T-cell (primary cell): Measurements from ENCODE around the gene ZBTB3. TPM values are rescaled to one million over a fixed set of nuclear protein-coding genes. Genes with fewer than 3 reads are reported as not detected.
"Not testable (repeated sequence)": the region's sequence is repeated elsewhere in the genome, so short reads cannot be mapped to it uniquely, and the experiment has no call there.

Experiments
- ATAC-seq, 4 experiments: fragments of 200-7000 bp in 3 of 4; fragments of 150-1000 bp in 1 of 4; cut with Tn5 transposase; replicated peaks in 1 of 4; 1 replicate in 3 of 4; 2 replicates in 1 of 4; pipeline ENCODE4 v1.10.0; 2021; ENCODE audit warnings: moderate library complexity in 3 of 4, mild to moderate bottlenecking in 2 of 4, moderate number of reproducible peaks in 1 of 4
- CTCF ChIA-PET, 2 donors: fragments of 300-600 bp; sonication (Branson Sonifier 250); formaldehyde crosslinking; loops; one replicate each; lab custom pipeline; 2022; ENCODE audit warnings: antibody characterized with exemption in 2 of 2; lab: Charles Lee
- POLR2A ChIA-PET, 2 donors: fragments of 300-600 bp; sonication (Branson Sonifier 250); formaldehyde crosslinking; loops; one replicate each; lab custom pipeline; 2022; ENCODE audit warnings: antibody characterized with exemption in 2 of 2; lab: Charles Lee
- DNase-seq, 35 experiments: peaks; one replicate each; pipeline versions ENCODE4 v3.0.0 to v3.0.0-alpha.2; 2013 to 2023
- H3K27ac ChIP-seq: one replicate; pipeline ENCODE4 v1.5.1; 2013; ENCODE audit warnings: low read length
- H3K27me3 ChIP-seq, 2 experiments: replicated peaks in 1 of 2; 1 replicate in 1 of 2; 2 replicates in 1 of 2; pipeline versions ENCODE4 v1.6.1 to v1.7.0; 2013; ENCODE audit warnings: low read length in 1 of 2, mixed read lengths in 1 of 2; ENCODE audit not compliant: control insufficient read depth in 2 of 2, insufficient read depth in 2 of 2; ENCODE audit errors: extremely low read depth in 1 of 2
- H3K36me3 ChIP-seq, 2 donors: 1 replicate in 1 of 2; 2 replicates in 1 of 2; pipeline versions ENCODE4 v1.6.1 to v1.7.0; 2013; ENCODE audit warnings: low read length in 1 of 2; ENCODE audit not compliant: control insufficient read depth in 2 of 2, insufficient read depth in 1 of 2; ENCODE audit errors: extremely low read depth in 1 of 2
- H3K4me1 ChIP-seq, 2 experiments: 1 replicate in 1 of 2; 2 replicates in 1 of 2; pipeline versions ENCODE4 v1.6.1 to v1.7.0; 2013; ENCODE audit warnings: low read length in 2 of 2, mixed read lengths in 1 of 2; ENCODE audit not compliant: insufficient read depth in 2 of 2, control insufficient read depth in 1 of 2; ENCODE audit errors: extremely low read depth in 1 of 2
- H3K4me3 ChIP-seq, 2 donors: 1 replicate in 1 of 2; 2 replicates in 1 of 2; pipeline versions ENCODE4 v1.5.1 to v1.7.0; 2013; ENCODE audit warnings: mild to moderate bottlenecking in 2 of 2, low read length in 1 of 2, moderate library complexity in 1 of 2; ENCODE audit not compliant: control insufficient read depth in 1 of 2; ENCODE audit errors: extremely low read depth in 1 of 2
- H3K9me3 ChIP-seq: 2 replicates; pipeline ENCODE4 v1.7.0; 2013
- H3K27ac Mint-ChIP-seq, 2 donors: one replicate each; pipeline ENCODE4 v1.8.0; 2020 to 2021; ENCODE audit warnings: mild to moderate bottlenecking in 2 of 2, mixed read lengths in 2 of 2
- H3K27me3 Mint-ChIP-seq, 2 donors: one replicate each; pipeline ENCODE4 v1.8.0; 2021 to 2022; ENCODE audit warnings: mixed read lengths in 2 of 2
- H3K36me3 Mint-ChIP-seq: one replicate; pipeline ENCODE4 v1.8.0; 2021; ENCODE audit warnings: mixed read lengths
- H3K4me1 Mint-ChIP-seq, 3 donors: one replicate each; pipeline ENCODE4 v1.8.0; 2020 to 2022; ENCODE audit warnings: mixed read lengths in 3 of 3, mild to moderate bottlenecking in 1 of 3
- H3K4me3 Mint-ChIP-seq, 3 donors: one replicate each; pipeline ENCODE4 v1.8.0; 2020 to 2022; ENCODE audit warnings: mild to moderate bottlenecking in 3 of 3, mixed read lengths in 3 of 3, moderate library complexity in 3 of 3
- H3K9me3 Mint-ChIP-seq, 3 donors: one replicate each; pipeline ENCODE4 v1.8.0; 2020 to 2022; ENCODE audit warnings: mixed read lengths in 3 of 3
- WGBS: methylation state at CpG from one replicate; pipeline ENCODE4 v1.1.5; 2013; ENCODE audit warnings: missing lambda C conversion rate; ENCODE audit not compliant: insufficient coverage; 5-methylcytosine and 5-hydroxymethylcytosine counted together
- total RNA-seq, 35 experiments: library from RNA in 6 of 35; stranded (reverse) in 6 of 35; fragments of 120-200 nt in 1 of 35; gene quantifications; one replicate each; pipeline versions ENCODE4 v1.2.1 to v1.2.4 and lab custom pipeline; 2013 to 2026

ZBTB3 gene
- total RNA-seq, 5 donors from 2014 or later (not counting 1 experiment from before 2014, with no cell fraction given) = 5.9 to 24.6 (median 22.9) TPM

GRCh38 chr11:62771144-62772021 lies 17.4 kb upstream of the ZBTB3 start, which contains the start of gene TAF6L:
TAF6L (plus strand) TSS chr11:62771396; CDS start chr11:62775784, 4,388 bp downstream.
- Mint-ChIP-seq H3K4me1 (peaks cover 21 to 28% (median 27%) of the 10 kb centered on the region in 3 donors), H3K36me3 (peaks cover 11% of the 10 kb centered on the region), H3K9me3 (no peaks in the 10 kb centered on the region), H3K27me3 (no peaks in the 10 kb centered on the region), H3K27ac (peak within 1 kb of the TSS; percentile 94 to 95), H3K4me3 (peak within 1 kb of the TSS; percentile 88 to 94 (median 92))
- under 1% methylated on average over 30 of the region's 60 CpGs for WGBS
- Histone ChIP-seq H3K27ac (peak within 1 kb of the TSS; percentile 77), H3K4me3 (peak within 1 kb of the TSS; percentile 67 to 82), H3K36me3 (peaks cover 4 to 23% of the 10 kb centered on the region in 2 donors), H3K27me3 (no peaks in the 10 kb centered on the region), H3K4me1 (peaks cover 8 to 26% of the 10 kb centered on the region in 2 experiments), H3K9me3 (no peaks in the 10 kb centered on the region)
- DNase-seq = peak; percentile 71 to 91 (median 82)
- POLR2A ChIA-PET = interaction anchor here (0.5 to 1.0 kb wide), 9 partner anchors 15 to 166 kb away, joined by 3 to 11 read pairs (median 4); no protein-coding TSS in a partner anchor
- CTCF ChIA-PET = interaction anchor here (0.5 to 2.6 kb wide), 9 partner anchors 10 to 110 kb away, joined by 3 to 9 read pairs (median 4); partner anchors contain the start of genes POLR2G (in 2 of the 2), TMEM223 (in 1 of the 2) and ZBTB3 (in 1 of the 2)
- peak; percentile 85 to 89 (median 89) for ATAC-seq

DNA sequence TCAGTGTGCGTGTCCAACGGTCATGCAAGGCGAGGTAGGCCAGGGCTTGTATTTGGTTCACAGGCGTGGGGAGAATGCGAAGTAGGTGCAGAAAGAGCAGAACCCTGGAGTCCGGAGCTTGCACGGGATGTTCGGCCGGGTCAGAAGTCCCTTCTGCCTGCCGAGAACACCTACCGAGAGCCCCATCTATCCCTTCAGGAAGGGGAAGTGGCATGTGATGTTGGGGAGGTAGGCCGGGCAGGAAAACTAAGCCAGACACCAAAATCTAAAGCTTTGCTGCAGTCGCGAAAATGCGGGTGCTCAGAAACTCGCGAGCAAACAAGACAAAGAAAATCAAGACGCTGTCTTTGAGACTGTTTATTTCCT lies 16.8 kb upstream of the ZBTB3 start:
- Histone ChIP-seq H3K4me3 (peak overlapping the region; percentile 67 to 82), H3K27ac (peak overlapping the region; percentile 77), H3K36me3 (peaks cover 4 to 25% of the 10 kb centered on the region in 2 donors), H3K4me1 (peaks cover 8 to 26% of the 10 kb centered on the region in 2 experiments), H3K27me3 (no peaks in the 10 kb centered on the region), H3K9me3 (no peaks in the 10 kb centered on the region)
- POLR2A ChIA-PET = interaction anchor here in 1 of 2 donors (0.6 to 1.0 kb wide), 2 partner anchors 39 to 85 kb away, joined by 3 to 4 read pairs; no protein-coding TSS in a partner anchor
- H3K4me1 Mint-ChIP-seq = peaks cover 21 to 28% (median 27%) of the 10 kb centered on the region in 3 donors
- H3K36me3 Mint-ChIP-seq = peaks cover 15% of the 10 kb centered on the region
- CTCF ChIA-PET = interaction anchor here (0.5 to 2.6 kb wide), 7 partner anchors 9 to 86 kb away, joined by 3 to 9 read pairs (median 3); partner anchors contain the start of genes POLR2G (in 2 of the 2), TMEM223 (in 1 of the 2) and ZBTB3 (in 1 of the 2)
- H3K9me3 Mint-ChIP-seq = no peaks in the 10 kb centered on the region
- peak in 3 of 4 experiments; percentile 3 to 8 (median 6) for ATAC-seq
- peak overlapping the region; percentile 88 to 94 (median 92) for H3K4me3 Mint-ChIP-seq
- H3K27me3 Mint-ChIP-seq = no peaks in the 10 kb centered on the region
- peak in 4 of 35 experiments; percentile 15 to 32 (median 16) for DNase-seq
- WGBS = 2% methylated on average over 6 of the region's 18 CpGs
- peak overlapping the region; percentile 94 to 95 for H3K27ac Mint-ChIP-seq

DNA sequence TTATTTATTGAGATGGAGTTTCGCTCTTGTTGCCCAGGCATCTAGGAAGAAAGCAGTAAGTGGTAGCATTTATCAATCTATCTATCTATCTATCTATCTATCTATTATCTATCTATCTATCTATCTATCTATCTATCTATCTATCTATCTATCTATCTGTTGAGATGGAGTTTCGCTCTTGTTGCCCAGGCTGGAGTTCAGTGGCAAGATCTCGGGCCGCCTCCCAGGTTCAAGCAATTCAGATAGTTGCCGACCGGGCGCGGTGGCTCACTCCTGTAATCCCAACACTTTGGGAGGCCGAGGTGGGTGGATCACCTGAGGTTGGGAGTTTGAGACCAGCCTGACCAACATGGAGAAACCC lies 6.9 kb upstream of the ZBTB3 start:
- not testable (repeated sequence) for DNase-seq, H3K36me3 Mint-ChIP-seq, ATAC-seq, H3K9me3 Mint-ChIP-seq, H3K9me3 ChIP-seq, H3K27me3 ChIP-seq, H3K36me3 ChIP-seq, H3K27me3 Mint-ChIP-seq
- Mint-ChIP-seq H3K4me3 (peak overlapping the region; percentile 92 to 98 (median 96)), H3K27ac (peak overlapping the region; percentile 67 to 98), H3K4me1 (peaks cover 22 to 26% (median 25%) of the 10 kb centered on the region in 3 donors)
- POLR2A ChIA-PET = interaction anchor here (0.5 to 0.6 kb wide), 3 partner anchors 24 to 96 kb away, joined by 3 to 7 read pairs (median 4); partner anchors contain the start of genes C11orf98 (in 1 of the 2) and CSKMT (in 1 of the 2)
- Histone ChIP-seq H3K27ac (peak overlapping the region; percentile 16), H3K4me3 (peak overlapping the region in 1 of 2 donors; percentile 80), H3K4me1 (peaks cover 7 to 29% of the 10 kb centered on the region in 2 experiments)
- CTCF ChIA-PET = interaction anchor here (0.6 to 1.1 kb wide), 5 partner anchors 10 to 261 kb away, joined by 3 read pairs; partner anchors contain the start of gene TAF6L (in 1 of the 2)
- WGBS = no CpG with 5 or more reads among the region's 9 CpGs

DNA sequence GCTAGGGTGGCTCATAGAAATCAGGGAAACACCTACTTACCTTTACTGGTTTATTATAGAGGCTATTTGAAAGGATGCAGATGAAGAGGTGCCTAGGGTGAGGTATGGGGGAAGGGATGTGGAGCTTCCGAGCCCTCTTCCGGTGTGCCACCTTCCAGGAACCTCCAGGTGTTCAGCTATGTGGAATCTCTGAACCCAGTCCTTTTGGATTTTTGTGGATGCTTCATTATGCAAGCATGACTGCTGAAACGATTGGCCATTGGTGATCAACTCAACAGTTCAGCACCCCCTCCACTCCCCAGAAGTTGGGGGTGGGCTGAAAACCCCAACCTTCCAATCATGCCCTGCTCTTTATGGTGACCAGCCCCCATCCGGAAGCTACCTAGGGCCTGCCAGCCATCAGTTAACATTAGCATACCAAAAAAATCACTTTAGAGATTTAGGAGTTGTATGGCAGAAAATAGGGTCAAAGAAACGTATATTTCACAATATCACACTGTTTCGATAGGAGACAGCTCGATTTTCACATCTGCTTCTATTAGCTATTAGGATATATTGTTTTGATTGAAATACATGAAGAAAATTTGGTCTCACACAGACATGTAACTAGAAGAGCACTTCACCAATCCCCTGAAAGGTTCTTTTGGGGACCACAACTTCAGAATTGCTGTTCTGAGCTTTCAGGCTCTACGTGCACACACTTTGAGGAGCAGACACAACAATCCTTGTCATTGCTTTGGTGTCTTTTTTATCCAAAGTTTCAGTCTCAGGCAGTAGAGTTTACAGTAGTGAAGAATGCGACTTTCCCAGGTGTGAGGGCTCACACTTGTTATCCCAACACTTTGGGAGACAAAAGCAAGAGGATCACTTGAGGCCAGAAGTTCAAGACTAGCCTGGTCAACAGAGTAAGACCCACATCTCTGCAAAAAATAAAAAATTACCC lies 4.2 kb upstream of the ZBTB3 start:
- Histone ChIP-seq H3K4me3 (no peak overlapping the region), H3K27me3 (no peaks in the 10 kb centered on the region), H3K27ac (no peak overlapping the region), H3K36me3 (peaks cover 0 to 3% of the 10 kb centered on the region in 2 donors), H3K9me3 (no peaks in the 10 kb centered on the region), H3K4me1 (peaks cover 11 to 32% of the 10 kb centered on the region in 2 experiments)
- ChIA-PET POLR2A (interaction anchor here in 1 of 2 donors (0.7 kb wide), 2 partner anchors 7 to 9 kb away, joined by 4 to 5 read pairs; no protein-coding TSS in a partner anchor), CTCF (no interaction called here)
- Mint-ChIP-seq H3K4me3 (no peak overlapping the region), H3K36me3 (peaks cover 3% of the 10 kb centered on the region), H3K27me3 (no peaks in the 10 kb centered on the region), H3K27ac (no peak overlapping the region), H3K4me1 (peaks cover 25 to 28% (median 26%) of the 10 kb centered on the region in 3 donors), H3K9me3 (no peaks in the 10 kb centered on the region)
- no peak for DNase-seq
- no peak for ATAC-seq
- 100% methylated on average over 2 of the region's 9 CpGs for WGBS

- ChIA-PET POLR2A (interaction anchor here (0.6 to 2.0 kb wide), 3 partner anchors 9 to 133 kb away, joined by 3 to 20 read pairs (median 4); no protein-coding TSS in a partner anchor), CTCF (interaction anchor here (0.8 to 2.1 kb wide), 2 partner anchors 40 to 100 kb away, joined by 3 to 9 read pairs; no protein-coding TSS in a partner anchor)
- DNase-seq (no peak), ATAC-seq (no peak)
- no peak overlapping the region for H3K4me3 ChIP-seq
- H3K4me1 ChIP-seq = peaks cover 4 to 34% of the 10 kb centered on the region in 2 experiments
- H3K9me3 ChIP-seq = no peaks in the 10 kb centered on the region
- no peaks in the 10 kb centered on the region for H3K27me3 ChIP-seq
- H3K9me3 Mint-ChIP-seq = no peaks in the 10 kb centered on the region
- H3K4me1 Mint-ChIP-seq = peaks cover 11 to 24% (median 22%) of the 10 kb centered on the region in 3 donors
- peaks cover 4% of the 10 kb centered on the region for H3K36me3 Mint-ChIP-seq
- H3K36me3 ChIP-seq = peaks cover 9 to 21% of the 10 kb centered on the region in 2 donors
- no peak overlapping the region for H3K27ac ChIP-seq
- H3K27me3 Mint-ChIP-seq = no peaks in the 10 kb centered on the region
- WGBS = 95% methylated on average over 7 of the region's 10 CpGs
- peak overlapping the region in 1 of 2 donors; percentile 52 for H3K27ac Mint-ChIP-seq
- H3K4me3 Mint-ChIP-seq = peak overlapping the region; percentile 65 to 97 (median 83)
Measured at GRCh38 chr11:62755086-62755615, 1.2 kb upstream of the ZBTB3 start.
